GM12873 (cell line): ENCODE data around the gene MMP27.

ENCODE experiments used
- TF ChIP-seq, protein P1 (sequence below): IDR thresholded peaks from 2 replicates; pipeline ENCODE4 v1.5.1; 2012; ENCODE audit warnings: low read depth, mild to moderate bottlenecking, moderate library complexity, low read length, control low read depth; ENCODE audit not compliant: insufficient read depth; ENCODE audit errors: missing control alignments

Gene MMP27

DNA sequence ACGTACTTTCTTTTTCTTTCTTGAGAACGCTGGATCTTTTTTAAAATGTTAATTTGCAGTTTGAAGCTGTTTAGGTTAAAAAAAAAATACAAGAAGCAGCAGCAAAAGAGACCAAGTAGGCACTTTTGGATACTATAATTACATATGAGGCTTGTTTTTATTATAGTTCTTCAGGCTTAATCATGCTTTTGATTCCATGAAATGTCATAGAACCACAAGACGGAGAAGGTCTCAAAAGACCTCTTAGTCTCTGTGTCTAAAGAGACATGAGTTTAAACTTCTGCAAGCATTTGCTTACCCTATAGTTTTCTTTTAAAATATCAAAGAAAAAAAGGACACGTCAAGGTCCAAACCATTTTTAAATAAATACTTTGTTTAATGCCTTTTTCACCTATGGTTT, 61.6 kb downstream of the MMP27 start:
- TF ChIP-seq, protein P1, sequence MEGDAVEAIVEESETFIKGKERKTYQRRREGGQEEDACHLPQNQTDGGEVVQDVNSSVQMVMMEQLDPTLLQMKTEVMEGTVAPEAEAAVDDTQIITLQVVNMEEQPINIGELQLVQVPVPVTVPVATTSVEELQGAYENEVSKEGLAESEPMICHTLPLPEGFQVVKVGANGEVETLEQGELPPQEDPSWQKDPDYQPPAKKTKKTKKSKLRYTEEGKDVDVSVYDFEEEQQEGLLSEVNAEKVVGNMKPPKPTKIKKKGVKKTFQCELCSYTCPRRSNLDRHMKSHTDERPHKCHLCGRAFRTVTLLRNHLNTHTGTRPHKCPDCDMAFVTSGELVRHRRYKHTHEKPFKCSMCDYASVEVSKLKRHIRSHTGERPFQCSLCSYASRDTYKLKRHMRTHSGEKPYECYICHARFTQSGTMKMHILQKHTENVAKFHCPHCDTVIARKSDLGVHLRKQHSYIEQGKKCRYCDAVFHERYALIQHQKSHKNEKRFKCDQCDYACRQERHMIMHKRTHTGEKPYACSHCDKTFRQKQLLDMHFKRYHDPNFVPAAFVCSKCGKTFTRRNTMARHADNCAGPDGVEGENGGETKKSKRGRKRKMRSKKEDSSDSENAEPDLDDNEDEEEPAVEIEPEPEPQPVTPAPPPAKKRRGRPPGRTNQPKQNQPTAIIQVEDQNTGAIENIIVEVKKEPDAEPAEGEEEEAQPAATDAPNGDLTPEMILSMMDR: no peak
